Ammon's horn (tissue), 1 donor: ENCODE data around the gene MTA3.

Source experiments
- DNase-seq: peaks from one replicate; pipeline ENCODE4 v3.0.0-alpha.2; 2016; ENCODE audit warnings: low spot score

The MTA3 gene

DNA sequence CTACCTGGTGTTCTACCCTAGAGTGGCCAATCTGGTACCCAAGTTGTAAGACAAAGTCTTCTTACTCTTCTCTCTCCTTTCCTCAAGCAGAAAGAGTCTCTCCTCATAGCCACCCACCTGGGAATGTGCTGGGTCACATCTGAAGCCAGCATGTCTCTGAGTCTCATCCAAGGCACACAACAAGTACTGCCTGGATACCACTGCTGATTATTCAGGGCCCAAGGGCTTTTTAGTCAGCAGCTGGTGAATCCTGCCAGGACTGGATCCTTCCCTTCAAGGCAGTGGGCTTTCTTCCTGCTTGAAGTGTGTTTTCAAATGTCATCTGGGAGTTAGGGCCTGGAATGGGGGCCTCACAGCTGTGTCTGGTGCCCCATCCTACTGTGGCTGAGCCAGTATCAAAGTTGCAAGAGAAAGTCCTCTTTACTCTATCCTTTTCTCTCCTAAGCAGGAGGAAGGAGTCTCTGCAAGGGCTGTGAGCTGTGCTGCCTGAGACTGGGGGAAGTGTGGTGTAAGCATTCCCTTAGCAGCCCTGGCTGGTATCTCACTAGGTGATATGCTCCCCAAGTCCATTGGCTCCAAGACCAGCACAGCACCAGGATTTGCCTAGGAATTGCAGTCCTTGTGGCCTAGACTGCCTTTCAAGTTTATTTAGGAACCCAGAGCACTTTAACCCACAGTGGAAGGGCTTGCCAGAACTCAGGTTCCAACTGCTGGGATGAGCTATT lies 168.3 kb downstream of the MTA3 start:
- DNase-seq: no peak

DNA sequence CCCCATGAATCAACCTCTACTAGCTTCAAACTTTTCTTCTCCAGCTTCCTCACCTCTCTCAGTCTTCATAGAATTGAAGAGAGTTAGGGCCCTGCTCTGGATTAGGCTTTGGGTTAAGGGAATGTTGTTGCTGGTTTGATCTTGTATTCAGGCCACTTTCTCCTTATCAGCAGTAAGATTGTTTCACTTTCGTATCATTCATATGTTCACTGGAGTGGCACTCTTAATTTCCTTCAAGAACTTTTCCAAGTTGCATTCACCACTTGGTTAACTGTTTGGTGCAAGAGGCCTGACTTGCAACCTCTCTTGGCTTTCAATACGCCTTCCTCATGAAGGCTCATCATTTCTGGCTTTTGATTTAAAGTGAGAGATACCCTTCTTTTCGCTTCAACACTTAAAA lies 172.7 kb downstream of the MTA3 start:
- no peak for DNase-seq

DNA sequence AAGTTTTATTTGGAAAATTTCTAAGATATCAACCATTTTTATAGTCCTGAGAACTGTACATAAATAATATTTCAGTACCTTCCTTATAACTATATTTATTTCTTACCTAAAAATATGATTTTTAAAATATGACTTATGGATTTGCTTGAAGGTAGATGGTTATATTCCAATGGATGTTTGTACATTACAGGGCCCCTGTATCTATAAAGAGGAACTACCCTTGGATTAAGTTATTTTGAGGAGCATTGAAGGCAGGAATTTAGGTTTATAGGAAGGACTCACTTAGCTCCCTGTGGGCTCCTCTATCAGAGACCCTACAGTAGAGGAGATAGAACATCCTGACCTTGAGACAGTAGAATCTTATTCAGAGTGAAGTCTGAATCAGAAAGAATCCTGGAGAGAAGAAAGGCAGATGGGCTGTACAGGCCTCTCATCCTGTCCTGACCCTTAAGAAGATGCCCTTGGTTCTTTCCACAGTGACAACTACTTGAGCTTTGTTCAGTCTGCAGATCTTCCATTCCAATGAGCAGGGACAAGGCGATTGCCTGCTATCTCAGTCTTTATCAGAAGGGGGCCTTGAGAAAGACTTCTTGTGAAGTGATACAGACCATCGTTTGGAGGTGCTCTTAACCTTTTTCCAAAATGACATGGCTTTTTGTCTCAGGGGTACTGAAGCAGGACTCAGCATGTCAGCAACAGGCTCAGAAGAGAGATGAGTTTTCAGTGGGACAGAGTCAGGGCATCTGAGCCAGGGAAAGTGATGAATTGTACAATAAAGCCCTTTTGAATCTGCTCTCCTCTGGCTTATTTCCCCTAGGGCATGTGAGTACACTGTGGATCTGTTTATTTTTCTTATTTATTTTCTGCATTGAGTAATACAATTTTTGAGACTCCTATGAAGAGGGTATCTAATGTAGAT lies 174.6 kb downstream of the MTA3 start:
- no peak for DNase-seq

DNA sequence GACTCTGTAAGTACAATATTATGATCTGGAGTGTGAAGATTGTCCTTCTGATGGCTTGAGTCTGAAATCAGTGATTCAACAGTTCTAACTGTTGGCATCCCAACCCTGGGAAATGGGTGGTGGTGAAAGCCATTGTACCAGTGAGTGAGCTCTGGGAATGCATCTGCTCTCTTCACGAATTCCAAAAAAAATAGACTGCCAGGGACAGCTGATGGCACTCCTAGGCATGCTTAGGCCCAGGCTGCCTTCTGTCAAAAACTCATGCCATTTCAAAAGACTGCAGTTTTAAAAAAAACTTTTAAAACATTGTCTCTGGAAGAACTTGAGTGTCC lies 175.2 kb downstream of the MTA3 start:
- no peak for DNase-seq

DNA sequence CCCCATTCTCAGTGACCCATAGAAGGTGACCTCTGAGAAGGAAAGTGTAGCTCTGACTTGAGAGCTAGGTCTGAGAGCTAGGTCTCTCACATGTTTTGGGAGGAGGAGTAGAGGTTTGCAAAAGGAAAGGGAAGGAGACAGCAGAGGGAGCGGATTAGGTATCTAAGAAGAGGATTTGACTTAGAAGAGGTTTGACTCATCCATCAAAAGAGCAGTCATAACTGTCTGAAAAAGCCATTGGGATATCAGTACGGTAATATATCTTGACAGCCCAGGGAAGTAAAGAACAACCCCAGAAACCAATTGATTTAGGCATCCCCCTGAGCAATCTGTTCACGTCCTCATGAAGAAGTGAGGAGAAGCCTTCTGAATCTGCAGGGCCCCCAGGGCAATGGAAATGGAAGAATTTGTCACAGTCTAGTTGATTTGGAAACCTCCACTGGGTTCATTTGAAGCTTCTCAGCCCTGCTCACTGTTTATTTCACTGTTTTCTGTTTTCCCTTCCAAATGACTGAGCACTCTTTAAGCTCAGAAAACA lies 176.2 kb downstream of the MTA3 start:
- DNase-seq: no peak

DNA sequence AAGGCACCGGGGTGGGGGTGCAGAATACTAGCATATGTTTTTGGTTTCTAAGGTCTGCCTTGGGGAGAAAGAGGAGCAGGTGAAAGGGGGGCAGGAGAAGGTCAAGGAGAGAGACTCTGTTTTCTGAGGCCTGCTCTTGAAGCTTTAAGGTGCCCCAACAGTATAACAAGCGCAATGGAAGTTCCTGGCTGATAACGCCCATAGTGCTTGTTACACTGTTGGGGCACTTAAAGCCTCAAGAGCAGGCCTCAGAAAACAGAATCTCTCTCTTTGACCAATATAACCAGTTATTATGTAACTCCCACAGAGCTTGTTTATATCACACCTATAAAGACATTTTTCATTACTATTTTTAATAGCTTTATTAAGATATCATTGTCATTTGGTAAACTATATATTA lies 179.0 kb downstream of the MTA3 start:
- no peak for DNase-seq

DNA sequence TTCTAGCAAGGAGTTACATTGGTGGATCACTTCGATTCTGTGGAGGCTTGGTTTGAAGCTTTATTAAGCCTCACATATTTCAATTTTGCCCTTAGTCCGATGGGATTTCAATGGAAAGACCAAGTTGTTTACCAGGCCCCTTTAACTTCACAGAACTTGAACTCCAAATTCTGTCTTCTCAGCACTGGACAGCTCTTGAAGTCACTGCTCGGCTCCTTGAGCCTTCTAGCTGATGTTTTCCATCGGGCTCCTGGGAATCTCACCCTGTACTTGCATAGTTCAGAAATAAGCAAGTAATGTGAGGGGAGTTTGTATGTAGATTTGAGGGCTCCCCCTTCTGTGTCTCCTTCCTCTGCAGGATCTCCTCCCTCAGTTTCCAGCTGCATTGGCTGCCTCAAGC lies 180.4 kb downstream of the MTA3 start:
- no peak for DNase-seq

DNA sequence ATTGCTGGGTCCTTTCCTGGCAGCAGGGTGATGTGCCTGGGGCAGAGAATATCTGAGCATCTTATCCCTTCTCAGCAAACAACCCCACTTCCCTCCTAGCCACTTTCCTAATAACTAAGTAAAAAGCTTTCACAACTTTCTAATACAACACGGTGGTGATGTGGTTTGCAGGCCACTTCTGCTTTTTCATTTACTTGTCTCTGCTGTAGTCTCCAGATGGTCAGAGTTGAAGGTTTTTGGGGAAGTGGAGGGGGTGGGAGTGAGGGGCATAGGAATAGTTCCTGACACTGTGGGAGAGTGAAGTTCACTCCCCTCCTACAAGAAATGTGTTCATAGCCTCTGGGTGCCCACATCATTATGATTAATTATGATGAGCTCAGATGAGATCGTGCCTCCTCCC lies 183.9 kb downstream of the MTA3 start:
- DNase-seq: peak; percentile 67

DNA sequence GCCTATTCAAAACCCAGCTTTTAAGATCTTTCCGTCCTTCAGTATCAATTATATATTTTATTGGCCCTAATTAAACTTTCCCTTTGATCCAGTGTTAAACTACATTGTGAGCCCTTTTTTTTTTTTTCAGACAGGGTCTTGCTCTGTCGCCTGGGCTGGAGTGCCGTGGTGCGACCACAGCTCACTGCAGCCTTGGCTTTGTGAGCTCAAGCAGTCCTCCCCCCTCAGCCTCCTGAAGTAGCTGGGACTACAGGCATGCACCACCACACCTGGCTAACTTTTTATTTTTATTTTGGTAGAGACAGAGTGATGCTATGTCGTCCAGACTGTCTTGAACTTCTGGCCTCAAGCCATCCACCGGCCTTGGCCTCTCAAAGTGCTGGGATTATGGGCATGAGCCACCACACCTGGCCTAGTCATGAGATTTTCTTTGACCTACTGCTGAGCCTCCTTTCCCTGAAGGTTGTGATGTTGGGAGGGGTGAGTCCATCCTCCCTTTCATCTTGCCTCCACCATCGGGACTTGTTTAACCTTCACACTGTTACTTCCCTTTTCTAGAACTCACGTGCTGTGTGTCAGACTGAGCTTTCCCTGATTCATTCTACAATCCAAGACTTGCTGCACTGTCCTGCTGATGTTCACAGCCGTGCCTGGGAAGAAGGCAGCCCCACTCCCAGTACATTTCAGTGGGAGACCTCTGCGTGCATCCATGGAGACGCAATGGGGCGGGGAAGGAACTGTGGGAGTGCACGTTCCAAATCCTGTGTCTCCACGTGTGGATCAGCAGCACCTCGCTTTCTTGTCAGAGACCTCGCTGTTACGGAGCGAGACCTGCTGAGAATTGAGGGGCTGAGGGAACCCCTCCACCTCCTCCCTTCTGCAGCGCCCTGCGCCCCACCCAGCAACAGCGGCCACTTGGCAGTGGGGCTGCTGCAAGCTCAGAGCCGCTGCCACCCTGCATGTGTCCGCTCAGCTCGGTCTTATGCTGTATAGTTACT lies 184.7 kb downstream of the MTA3 start:
- DNase-seq: no peak

DNA sequence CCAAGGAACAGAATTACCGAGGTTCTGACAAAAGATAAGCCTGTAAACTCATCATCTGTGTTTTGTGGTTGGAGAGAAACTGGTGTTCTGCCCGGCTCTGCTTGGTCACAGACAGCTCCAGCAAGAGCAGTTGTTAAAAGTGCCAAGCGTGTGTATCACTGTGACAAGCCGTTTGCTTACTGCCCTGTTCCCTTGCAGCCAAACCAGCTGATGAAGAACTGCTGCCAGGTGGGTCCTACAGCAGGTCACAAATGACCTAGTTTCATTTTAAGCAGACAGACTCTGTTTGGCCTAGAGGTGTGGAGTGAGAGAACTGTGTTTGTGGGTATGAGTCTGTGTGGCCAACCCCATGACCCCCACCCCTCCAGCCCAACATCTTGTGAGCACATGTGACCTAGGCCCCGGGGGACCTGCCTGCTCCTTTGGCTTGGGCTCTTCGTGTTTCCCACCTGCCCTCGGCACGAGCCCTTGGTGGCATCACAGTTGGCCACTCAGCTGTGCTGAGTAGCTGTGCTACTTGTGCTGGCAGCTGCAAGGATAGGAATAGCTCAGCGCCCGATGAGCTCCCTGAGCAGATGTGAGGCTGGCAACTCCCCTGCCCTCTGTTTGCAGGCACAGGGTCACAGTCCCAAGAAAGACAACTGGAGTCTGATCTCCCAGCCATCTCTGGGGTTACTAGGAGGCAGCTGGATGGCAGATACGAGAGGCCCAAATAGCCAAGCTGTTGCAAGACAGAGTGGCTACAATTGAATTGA lies 185.8 kb downstream of the MTA3 start:
- DNase-seq: peak; percentile 69

DNA sequence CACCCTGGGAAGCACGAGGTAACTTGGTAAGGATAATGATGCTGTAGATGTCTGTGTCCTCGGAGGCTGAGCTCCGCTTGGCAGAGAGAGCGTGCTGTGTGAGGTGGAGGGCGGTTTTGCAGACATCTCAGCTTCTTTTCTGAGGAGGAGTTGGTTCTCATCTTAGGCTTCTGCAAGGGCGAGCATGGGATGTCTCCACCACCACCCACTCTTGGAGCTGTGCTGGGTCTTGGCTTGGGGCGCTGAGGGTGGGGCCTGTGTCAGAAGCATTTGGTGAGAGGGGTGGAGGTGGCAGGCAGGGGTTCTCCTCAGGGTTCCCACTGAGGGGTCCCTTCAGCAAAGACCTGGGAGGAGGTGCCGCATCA lies 186.3 kb downstream of the MTA3 start:
- no peak for DNase-seq

DNA sequence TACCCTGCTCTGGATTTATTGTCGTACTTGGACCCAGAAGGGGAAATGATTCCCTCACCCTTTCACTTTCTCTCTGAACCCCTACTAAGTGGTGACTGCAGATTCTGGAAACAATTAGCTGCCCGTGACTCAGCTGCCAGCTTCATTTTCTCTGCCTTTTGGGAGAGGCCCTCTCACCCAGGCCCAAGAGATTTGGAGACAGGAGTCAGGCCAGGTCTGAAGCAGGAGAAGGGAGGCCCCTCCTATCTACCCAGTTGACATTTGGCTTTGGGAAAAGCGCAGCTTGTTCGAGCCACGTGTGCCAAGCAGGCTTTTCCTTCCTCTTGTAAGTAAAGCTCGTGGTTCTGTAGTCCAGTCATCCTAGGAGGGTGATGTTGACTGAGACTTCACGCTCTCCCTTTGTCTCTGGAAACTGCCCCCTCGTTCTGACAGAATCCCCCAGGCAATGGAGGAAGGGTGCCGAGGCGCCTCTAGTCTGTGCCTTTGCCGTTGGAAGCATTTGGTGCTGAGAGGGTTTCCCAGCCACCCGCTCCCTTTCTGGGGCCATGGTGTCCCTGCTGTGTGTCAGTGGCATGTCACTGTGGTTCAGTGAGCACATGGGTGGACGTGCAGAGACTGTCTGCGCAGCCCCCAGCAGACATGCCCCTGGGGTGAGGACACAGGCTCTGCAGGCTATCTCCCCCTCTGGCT lies 186.9 kb downstream of the MTA3 start:
- no peak for DNase-seq

DNA sequence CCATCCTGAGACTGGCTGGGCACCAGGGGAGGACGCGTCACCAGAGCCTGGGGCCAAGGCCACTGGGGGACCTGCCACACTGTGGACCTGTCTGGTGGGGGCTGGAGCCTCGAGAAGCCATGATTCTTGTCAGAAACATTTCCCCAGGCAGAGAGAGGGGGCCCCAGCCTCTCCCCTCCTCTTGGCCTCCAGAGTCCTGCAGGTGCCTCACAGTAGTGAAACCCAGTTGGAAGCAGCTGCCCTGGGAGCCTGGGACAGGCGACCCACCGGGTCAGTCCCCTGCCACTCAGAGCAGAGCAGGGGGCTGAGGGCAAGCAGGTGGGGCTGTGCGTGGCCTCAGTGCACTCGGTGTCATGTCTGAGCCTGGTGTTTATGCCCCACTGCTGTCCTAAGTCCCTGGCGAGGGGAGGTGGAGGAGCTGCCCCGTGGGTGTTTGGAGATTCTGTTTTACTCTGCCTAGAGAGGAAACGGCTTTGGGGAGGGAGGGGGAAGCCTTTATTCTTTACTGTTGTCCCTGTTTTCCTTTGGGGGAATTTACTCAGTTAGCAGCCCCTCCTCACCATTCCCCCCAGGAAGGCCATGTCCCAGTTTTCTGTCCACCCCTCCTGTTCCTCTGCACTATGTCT lies 187.8 kb downstream of the MTA3 start:
- DNase-seq: no peak

DNA sequence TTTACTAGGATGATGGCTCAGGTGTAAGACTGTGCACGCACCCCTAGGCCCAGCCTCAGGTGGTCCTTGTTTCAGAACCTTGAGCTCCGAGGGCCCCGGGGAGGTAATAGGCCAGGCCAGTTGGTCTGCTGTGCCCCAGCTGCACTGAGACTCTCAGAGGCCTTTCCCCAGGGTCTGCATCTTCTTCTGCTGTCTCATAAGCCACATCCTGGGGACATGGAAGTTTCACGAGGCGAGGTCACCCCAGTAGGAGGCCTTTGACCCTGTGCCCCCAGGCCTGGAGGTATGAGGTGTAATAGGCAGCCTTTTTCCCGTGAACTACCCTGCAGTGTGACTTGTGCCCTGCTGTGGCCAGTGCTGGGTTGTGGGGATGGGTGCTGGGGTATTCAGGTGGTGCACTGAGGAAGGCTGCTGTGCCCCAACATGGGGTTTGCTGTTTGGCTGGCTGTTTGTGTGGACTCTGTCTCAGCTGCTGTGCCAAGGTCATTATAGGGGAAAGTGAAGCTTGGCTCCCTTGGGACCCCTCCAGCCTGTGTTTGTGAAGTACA lies 188.6 kb downstream of the MTA3 start:
- DNase-seq: no peak

DNA sequence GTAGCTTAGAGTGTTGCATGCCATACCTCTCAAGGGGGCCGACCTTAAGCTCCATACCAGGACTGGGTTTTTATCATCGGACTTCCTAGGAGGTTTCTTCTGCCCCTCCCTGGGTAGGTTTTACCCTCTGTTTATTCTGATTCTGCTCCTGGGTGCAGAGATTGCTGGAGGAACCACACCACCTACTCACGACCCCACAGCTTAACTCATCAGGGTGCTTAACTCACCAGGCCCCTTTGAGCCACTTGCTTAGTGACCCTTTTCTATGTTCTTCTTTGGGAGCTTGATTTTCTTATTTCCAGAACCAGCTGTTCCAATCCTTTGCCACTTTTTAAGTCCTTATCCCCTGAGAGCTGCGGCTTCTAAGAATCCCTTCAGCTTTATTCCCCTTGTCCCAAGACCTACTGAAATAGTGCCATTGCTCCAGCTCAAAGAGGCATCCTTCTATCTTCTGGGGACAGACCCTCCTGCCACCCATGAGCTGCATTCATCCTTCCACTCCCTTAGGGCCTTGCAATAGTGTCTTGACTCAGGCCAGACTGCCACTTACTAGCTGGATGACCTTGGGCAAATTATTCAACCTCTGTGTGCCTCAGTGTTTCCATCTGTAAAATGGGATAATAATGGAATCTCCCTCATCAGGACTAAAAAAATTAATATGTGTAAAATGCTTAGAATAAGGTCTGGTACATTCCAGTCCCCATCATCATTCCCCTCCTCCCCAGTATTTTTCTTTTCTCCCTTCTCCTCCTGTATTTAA lies 189.7 kb downstream of the MTA3 start:
- no peak for DNase-seq

DNA sequence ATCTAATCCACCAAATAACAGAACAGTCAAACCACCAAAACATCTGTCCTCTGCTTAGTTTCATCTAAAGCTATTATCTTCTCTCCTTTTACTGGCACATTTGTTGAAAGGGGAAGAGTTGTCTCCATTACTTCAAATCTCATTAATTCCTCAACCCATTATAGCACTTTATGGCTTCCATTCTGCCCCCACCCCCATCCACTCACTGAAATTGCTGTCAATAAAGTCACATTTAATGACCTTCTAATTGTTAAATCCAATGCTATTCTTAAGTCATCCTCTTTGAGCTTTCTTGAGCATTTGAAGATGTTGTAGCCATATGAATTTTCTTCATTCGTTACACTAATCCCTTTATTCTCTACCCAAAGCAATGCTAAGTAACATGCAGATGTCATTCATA lies 190.3 kb downstream of the MTA3 start:
- no peak for DNase-seq

DNA sequence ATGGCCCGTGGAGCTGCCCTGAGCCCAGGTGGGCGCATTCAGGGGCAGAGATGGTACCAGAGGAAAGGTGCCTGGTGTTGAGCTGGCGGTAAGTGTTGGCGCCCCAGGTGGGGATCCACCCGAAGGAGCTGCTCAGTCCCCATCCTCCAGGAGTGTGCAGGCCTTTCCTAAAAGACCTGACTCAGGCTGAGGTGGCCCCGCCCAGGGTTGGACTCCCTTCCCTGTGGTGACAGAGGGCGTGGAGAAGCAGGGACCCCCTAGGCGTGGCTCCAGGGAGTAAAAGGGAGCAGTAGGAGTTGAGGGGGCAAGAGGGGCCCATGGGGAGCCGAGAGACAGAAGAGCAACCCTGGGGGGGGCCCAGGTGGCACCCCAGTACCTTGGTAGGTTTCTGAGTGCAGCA lies 193.1 kb downstream of the MTA3 start:
- DNase-seq: no peak

DNA sequence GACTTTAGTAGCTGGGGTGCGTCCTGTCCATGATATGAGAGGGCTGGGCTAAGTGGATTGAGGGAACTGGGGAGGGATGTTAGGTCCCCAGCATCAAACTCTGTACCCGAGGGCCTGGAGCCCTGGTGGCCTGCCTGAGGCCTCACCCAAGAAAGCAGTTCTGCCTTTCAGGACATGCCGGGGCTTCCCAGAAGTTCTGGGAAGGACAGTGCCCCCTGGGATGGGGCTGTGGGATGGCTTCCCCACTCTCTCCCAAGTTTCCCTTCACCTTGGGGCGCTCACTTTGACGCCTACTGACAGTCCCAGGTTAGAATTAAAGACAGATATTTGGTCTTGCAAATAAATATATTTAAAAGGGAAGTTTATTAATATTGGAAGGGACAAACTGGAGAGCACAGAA lies 193.7 kb downstream of the MTA3 start:
- no peak for DNase-seq
